DMS53 treated with DMSO at 0.1 percent for 48 hours (cell line): ENCODE results near the gene FAM237A.
A peak's percentile ranks its signal among the peaks of the same experiment; 100 is the strongest.

Experiments used
- DNase-seq: peaks from one replicate; lab custom pipeline; 2025; ENCODE audit not compliant: unreplicated experiment; lab: John Stamatoyannopoulos, UW

The FAM237A gene

DNA sequence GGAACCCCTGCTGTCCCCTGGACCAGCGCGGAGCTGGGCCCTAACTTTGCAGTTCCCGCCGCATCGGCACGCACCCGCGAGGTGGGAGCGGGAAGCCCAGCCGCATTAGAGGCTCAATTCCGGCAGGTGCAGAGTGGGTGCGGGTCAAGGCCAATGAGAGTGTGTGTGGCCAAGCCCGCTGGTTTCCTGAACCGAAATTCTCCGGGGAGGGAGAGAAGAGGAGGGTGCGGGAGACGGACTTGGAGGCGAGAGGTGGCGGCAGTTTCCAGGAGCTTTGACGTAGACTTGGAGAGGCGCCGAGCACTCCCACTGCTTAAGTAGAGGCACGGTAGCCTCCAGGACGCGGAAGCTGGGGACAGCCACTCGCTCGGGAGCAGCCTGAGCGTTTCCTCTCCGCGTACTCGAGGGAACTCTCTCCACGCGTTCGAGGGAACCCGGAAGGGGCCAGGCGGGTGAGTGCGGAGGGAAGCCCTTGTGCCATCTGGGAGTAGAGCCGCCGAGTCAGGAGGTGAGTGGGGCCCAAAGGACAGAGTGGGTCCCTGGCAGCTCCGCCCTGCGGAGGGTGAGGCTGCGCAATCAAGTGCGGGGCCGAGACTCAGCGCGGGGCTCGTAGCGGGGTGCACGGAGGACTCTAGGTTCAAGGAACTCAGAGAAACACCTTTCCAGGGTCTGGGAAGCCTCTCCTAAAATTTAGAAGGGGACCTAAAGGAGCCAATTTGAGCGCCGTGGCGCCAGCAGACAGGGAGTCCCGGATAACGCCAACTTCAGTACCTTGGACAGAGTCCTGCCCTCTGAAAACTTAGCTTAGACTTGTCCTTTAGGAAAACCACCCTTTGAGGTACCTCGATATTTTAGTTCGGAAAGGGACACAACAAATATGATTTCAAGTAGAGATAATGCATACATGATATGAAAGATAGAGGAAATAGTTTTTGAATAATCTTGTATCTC lies at the start of gene FAM237A:
TSS of gene FAM237A (plus strand) at position 413 of the 951 bp plus-strand sequence. CDS start 1,750 bp downstream, outside the sequence.
- DNase-seq = peak; percentile 54

DNA sequence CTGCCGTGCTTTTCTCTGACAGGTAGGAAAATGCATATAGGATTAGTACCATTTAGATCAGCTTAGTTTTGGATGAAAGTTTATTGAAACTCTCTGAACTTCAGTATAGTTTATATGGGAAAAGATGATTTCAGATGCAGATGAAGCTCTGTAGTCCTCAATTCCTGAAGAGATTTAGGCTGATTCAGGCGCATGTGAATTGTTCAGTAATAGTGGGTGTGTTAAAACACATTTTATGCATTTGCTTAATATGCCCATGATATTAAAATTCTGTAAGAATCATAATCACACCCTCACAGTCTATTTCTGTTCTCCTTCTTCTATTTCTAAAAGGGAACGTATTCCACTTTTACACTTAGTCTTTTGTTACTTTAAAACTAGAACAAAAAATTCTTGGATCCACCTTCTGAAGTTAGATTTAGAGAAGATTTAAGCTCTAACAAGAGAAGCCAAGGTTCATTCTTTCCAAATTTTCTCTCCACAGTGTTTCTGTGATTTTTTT lies 44.5 kb upstream of the FAM237A start:
- no peak for DNase-seq

DNA sequence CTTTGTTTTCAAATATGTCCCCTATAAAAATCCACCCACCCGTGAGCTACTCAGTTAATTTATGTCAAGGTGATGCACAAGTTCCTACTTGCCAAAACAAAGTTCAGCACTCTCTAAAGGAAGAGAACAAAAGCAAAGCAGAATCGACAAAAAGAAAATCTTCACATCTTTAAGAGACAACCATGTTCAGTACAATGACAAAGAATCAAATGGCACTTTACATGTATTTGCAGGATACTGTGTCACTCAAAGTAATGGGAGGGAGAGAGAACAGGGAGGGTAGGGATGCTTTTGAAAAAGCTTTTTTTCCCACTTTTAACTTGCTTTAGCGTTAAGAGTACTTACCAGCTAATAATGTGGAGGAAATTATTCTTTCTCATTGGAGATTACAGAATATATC lies 39.0 kb upstream of the FAM237A start:
- DNase-seq = no peak

DNA sequence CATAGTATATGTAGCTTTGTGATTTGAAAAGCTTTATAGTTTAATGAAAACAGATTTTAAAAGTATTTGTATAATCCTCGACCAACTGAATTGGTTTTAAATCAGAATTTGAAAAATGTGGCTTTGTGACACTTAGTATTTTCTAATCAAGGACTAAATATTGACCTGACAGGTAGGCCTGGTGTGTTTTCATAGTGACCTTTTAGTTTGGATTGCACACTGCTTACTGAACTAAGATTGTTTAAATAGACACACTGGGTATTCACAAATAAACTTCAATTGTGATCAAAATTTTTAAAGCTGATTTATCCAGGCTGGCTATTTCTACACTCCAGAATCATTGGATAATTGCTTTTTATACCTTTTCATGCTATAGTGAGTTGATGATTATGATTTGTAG lies 31.8 kb upstream of the FAM237A start:
- DNase-seq = no peak

DNA sequence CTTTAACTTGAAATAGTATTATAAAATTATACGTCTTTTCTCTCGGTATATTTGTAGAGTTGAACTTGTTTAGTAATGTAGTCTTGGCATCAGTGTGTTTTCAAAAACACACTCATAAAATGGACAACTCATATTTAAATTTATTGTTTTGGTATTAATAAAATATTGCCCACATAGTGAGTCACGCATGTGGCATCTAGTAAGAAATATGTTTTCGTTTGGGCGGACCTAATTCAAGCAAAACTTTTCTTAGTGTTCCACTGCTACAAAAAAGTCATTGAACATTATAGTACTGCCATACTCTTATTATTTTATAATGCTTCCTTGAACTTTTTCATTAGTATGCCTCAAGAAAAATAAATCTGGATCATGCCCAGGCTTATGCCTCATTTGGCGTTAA lies 31.1 kb upstream of the FAM237A start:
- DNase-seq = no peak

DNA sequence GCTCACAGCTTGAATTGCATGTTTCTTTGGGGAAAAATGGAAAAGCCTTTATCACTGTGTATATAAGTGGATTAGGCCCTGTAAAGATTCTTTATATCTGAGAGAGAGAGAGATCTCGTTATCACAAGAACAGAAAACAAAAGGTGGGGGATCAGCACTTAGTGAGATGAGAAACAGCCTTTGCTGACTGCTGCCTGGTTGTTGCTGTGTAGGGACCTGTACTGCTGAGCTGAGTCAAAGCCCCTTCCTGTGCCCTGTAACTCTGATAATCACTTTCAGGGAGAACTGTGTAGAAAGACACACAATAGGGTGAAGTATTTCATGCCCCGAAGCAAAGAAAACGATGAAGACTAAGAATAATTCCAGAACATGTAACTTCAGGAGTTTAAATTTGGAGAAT lies 30.6 kb upstream of the FAM237A start:
- no peak for DNase-seq

DNA sequence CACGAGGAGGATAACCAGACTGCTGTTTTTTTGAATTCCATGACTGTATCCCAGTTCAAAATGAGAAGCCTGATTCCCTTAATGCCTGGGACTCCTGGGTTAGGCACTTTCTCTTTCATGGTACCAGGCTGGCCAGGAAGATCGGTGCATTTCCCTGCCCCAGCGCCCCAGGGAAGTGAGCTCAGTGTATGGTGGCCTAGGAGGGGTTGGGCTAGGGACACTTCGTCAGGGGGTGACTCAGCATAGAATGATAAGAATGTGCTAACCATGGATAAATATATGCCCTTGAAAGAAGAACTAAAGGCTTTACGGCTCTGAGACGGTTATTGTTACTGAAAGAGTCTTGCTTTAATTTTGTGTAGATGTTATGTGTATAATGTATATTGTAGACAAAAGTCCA lies 27.5 kb upstream of the FAM237A start:
- no peak for DNase-seq

DNA sequence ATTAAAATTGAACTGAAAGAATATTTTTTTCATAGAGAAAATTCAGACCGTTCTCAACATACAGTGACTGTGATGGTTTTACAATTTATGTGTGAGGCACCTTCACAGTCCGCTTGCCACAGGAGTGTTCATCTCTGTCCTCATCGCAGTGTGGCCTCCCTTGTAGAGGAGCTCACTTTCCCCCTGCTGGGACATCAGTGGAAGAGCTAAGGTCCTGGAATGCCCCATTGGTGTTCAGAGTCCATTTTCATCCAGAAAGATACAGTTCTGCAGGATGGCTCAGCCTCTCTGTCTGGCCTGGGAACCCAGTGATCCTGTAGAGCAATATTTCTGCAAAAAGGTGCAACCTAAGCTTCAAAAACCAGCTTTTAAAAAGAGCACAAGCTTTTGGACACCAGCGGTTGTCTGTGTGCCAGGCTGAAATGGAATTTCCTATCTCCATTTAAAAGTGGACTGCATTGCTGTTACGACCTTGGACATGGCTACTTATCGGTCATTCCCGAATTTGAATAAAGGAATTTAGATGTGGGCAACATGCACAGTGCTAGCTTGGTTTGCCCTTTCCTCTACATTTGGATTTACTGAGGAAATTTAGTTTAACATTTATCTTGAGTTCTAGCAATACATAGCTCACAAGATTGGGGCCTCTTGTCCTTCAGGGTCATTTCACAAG lies 26.7 kb upstream of the FAM237A start:
- no peak for DNase-seq

DNA sequence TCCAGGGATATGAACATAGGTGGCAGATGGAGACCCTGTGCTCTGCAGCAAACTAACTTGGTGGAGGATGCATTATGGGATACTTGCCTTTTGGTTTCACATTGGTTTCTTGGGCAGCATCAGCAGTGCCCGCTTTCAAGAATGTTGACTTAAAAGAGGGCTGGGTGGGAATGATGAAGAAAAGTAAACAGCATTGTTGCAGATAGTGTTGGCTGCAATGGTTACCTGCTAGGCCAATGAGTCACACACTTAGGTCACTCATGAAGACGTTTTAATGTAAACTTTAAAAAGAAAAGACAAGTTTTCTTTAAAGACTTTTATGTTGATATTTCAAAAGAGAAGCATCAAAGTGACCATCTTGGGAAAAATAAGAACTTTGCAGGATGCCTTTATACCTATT lies 26.1 kb upstream of the FAM237A start:
- DNase-seq = peak; percentile 36

DNA sequence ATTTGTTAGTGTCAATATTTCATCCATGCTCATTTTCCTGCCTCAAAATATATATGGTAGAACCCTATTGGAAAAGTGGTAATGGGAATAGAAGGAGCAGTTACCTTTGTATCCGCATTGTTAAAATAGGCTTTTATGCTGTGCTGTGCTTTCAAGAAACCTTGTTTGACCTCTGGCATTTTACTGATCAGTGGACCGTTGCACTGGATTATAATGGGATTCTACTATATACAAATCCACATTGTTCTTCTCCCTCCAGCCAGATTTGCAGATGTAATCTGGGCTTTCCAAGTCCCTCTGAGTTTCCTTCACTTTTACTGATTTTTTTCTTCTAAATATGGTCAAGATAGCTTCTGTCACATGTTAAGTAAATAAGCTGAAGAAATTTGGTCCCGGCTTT lies 23.3 kb upstream of the FAM237A start:
- DNase-seq = no peak

DNA sequence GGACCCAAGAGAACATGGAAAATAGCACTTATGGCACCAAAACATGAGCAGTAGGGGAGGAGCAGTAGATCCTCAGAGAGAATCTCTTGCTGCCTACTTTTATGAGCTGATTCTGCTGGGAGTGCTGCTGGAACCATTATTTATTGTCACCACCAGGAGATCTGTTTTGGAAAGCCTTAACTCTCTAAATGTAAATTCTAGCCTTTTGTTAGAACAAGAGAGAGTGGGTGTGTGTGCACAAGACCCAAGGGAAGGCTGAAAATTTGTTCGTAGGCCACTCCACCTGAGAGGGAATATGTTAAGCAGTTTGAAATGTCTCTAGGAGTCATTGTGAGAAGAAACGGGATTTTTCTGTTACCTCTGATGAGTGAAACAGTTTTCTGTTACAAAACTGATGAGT lies 16.2 kb upstream of the FAM237A start:
- DNase-seq = no peak

DNA sequence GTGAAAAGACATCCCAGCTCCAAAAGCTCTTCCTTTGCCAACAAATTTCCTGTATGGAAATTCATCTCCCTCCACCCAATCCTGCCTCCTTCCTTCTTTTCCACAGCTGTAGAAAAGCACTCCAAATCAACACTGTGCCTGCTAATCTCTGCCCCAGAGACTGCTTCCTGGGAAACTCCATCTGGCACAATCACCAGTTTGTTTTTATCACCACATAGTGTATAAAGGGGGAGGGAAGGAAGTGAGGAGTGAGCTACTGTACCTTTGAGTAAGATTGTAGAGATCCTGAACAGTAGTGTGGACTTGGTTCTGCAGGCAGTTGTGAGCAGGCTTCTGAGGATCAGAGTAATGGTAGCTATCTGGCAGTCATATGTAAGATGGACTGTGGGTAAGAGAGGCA lies 14.7 kb upstream of the FAM237A start:
- DNase-seq = no peak

DNA sequence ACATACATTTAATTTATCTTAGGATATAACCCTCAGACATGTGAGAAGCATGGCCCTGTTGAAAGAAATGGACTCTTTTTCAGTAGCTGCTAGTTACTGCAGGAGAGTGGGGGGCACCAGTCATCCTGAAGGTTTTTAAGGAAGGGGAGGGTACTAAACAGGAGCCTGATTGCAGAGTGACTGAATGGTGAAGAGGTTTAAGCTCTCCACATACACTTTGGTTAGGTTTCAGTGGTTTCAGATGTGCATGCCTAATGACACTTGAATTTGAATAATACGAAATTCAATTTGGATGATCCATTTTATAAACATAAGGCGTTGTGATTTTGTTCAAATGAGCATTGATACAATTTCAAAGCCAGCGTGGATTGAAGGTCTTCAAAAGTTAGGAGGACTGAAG lies 10.9 kb upstream of the FAM237A start:
- DNase-seq = no peak

DNA sequence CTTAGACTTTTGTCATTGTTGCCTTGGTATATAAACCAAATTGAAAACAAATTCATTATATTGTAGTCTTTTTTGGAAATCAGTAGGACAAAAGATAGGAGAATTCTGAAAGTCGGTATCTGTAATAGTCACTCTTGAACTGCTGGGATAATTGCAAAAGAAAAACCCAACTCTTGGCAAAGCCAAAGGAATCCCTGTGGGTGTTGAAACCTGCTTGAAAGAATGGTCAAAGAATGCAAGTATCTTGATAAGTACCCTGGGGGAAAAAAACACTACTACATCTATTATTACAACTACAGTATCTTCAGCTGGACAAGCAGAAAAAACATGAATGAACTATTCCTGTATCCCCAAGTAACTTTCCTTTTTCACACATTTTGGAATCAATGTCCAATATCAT lies 7.3 kb upstream of the FAM237A start:
- DNase-seq = no peak

DNA sequence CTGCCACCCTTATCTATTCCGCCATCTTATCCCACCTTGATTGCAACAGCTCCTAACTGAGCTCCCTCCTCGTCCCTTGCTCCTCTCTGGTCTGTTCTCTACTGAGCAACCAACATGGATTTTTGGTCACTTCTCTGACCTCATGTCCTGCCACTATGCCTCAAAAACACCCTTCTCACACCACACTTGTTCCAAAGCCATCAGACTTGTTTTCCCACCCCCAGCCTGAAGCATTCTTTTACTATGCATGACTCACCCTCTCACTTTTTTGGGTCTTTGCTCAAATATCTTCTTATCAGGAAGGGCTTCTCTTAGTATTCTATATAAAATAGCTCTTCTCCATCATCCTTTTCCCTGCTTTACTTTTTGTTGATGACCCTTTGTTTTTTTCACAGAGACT lies 2.7 kb upstream of the FAM237A start:
- no peak for DNase-seq

DNA sequence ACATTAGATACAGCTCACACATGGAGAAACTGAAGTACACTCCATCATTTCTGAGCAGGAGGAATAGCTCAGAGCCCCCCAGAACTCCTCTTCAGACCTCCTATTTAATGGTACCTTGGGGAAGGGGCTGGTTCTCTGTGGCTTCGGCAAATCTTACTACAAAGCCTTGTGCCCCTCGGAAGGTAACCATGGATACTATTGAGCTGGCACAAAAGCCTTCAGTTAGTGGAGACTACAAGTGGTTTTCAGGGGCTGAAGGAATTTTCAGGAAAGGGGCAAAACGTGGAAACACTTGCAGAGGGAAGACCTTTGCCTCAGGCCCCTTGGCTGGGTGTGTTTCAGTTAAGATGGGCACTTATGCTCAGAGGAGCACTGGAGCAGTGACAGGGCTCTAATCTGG lies 1.1 kb upstream of the FAM237A start:
- no peak for DNase-seq

DNA sequence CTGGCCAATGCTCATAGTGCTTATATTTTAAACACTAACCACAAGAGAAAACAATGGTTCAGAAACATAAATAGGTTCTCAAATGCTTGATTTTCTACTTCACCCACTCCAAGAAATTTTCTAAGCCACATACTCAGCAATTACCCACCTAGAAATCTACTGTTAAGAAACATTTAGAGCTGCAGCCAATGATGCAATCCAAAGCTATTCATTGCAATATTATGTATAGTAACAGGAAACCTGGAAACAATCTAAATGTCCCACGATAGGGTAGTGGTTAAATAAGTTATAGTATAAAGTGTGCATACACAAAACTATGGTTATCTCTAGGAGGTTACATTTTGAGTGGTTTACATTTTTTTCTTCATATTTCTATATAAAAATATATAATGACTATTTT lies 5.7 kb downstream of the FAM237A start:
- DNase-seq = no peak

DNA sequence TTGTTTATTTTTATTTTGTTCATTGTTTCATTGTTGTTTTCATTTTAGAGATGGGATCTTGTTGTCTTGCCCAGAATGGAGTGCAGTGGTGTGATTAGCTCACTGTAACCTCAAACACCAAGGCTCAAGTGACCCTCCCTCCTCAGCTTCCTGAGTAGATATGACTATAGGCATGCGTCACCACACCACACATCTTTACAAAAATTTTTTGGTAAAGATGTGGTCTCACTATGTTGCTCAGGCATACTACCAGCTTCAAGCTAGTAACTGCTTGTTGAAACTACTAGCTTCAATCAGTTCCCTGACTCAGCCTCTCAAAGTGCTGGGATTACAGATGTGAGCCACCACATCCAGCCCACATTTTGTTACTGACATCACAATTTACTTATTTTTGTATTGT lies 14.8 kb downstream of the FAM237A start:
- DNase-seq = no peak

DNA sequence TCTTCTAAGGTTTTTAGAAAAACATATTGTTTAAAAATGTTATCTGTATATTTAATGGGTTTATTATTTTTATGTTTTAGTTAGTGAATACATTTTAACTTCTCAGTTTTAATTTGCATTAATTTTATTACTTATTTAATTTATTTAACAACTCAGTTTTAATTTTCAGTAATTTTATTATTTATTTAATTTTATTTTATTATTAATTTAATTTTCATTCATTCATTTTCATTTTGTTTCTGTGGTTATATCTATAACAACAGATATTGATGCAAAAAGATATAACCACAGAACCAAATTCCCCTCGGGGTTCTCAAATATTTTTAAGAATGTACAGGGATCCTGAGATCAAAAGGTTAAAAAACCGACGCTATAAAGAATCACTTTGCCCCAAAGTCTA lies 23.0 kb downstream of the FAM237A start:
- DNase-seq = no peak

DNA sequence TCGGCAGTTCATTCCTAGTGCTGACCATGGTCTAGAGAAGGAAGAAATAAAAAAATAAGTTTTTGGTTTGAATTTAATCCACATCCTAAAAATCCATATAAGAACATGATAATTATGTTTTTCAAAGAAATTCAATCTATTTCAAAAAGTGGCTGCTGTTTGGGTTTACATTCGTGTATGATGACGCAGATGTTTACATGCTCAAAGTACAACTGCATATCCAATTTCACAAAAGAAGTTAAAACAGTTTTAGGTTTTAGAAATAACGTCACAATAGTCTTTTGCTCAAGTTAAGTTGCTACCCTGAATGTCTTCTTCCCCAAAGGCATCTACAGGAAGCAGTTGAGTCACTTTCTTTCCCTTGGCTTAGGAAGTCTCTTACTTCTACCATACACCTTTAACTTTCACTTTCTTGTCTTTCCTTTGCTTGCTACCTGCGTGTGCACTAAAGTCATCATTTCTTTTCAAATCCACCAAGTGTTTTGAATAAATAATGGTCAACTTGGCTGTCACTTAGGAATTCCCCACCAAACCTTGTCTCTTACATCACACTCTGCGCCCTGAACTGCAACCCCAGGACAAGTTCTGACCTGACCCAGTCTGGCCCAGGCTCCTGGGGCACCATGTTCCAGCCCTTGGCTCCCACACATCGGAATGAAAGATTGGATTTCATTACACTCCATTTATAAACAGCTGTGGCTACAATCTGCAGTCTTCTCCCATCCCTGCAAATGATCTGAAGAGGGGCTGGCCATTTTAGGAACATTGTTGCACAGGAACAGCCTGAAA lies 28.4 kb downstream of the FAM237A start:
- DNase-seq = no peak

DNA sequence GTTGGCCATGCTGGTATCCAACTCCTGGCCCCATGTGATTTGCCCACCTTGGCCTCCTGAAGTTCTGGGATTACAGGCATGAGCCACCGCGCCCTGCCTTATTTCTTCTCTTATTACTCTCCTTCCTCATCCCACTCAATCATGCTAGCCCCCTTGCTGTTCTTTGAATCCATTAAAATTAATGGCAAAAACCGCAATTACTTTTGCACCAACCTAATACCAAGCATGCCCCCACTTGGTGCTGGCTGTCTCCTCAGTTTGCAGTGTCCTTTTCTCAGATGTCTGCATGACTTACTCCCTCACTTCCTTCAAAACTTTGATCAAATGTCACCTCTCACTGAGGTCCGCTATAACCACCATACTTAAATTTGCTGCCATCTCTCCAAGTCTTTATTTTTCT lies 41.3 kb downstream of the FAM237A start:
- DNase-seq = no peak
